ENCODE data around the gene C1orf52. TPM values are rescaled to one million over a fixed set of nuclear protein-coding genes. Genes with fewer than 3 reads are reported as not detected.

The C1orf52 gene
- total RNA-seq, 1 experiment from 2014 or later, result 30.2 TPM

DNA sequence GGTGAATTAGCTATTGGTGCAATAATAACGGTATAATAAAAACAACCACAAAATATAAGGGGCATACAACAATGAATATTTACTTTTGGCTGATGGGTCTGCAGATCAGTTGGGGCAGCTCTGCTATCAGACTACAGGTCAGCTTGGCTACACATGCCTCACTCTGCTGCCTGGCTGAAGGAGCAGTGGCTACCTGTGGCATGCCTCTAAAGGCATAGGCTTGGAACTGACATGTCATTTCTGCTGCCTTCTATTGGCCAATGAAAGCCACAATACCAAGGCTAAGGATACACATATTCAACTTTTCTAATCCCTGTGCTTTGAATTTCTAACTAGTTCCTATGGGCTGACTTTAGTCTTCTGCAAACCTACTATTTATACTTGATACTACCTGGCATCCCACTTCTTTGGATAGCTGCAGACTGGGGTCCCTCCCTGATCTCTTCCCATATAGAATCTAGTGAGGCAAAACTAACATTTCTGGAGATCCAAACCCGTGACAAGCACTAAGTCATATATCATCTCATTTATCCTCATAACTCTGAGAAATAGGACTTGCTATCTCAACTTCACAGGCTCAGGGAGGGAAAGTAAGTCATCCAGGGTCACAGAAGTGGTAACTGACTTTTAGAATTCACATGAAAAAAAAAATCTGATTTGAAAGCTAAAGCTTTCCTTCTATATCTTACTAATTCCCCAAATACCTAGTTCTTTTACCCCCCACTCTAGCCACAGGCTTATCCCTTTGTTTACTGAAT lies 39.4 kb downstream of the C1orf52 start:
- POLR2A ChIA-PET (ENCODE audit: low non-redundant PET), result no interaction called here
- TF ChIP-seq, protein P1, sequence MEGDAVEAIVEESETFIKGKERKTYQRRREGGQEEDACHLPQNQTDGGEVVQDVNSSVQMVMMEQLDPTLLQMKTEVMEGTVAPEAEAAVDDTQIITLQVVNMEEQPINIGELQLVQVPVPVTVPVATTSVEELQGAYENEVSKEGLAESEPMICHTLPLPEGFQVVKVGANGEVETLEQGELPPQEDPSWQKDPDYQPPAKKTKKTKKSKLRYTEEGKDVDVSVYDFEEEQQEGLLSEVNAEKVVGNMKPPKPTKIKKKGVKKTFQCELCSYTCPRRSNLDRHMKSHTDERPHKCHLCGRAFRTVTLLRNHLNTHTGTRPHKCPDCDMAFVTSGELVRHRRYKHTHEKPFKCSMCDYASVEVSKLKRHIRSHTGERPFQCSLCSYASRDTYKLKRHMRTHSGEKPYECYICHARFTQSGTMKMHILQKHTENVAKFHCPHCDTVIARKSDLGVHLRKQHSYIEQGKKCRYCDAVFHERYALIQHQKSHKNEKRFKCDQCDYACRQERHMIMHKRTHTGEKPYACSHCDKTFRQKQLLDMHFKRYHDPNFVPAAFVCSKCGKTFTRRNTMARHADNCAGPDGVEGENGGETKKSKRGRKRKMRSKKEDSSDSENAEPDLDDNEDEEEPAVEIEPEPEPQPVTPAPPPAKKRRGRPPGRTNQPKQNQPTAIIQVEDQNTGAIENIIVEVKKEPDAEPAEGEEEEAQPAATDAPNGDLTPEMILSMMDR (conservative IDR thresholded peaks at IDR 0.05; ENCODE audit: low read depth, low read length), result no peak
- TF ChIP-seq EZH2 (IDR thresholded peaks at IDR 0.05; ENCODE audit: borderline replicate concordance, low read depth, low read length, poor library complexity, severe bottlenecking), result no peak
- no peaks in the 10 kb centered on the region for H3K36me3 ChIP-seq (ENCODE audit: insufficient read depth, low read length, poor library complexity, severe bottlenecking)
- no peak overlapping the region for H3K27ac ChIP-seq (ENCODE audit: low read depth, low read length, poor library complexity, severe bottlenecking)
- H3K9me3 ChIP-seq (ENCODE audit: low read depth, low read length, poor library complexity, severe bottlenecking), result no peaks in the 10 kb centered on the region
- no peak for DNase-seq (ENCODE audit: low spot score)
- no TSS peak for BruUV-seq (replicated peaks)
- CTCF ChIA-PET, result interaction anchor here (0.6 kb wide), 1 partner anchor 49 kb away, joined by 3 read pairs; no protein-coding TSS in a partner anchor
- intact Hi-C loops (cut with micrococcal nuclease; ENCODE audit: unreplicated experiment), result no loop called here
- peaks cover 6% of the 10 kb centered on the region for H3K4me1 ChIP-seq (ENCODE audit: insufficient read depth, low read length, poor library complexity, severe bottlenecking)
- H3K4me3 ChIP-seq (ENCODE audit: low read depth, low read length, poor library complexity, severe bottlenecking), result no peak overlapping the region
- no peaks in the 10 kb centered on the region for H3K27me3 ChIP-seq (replicated peaks; ENCODE audit: insufficient read depth, low read depth, low read length, poor library complexity)

DNA sequence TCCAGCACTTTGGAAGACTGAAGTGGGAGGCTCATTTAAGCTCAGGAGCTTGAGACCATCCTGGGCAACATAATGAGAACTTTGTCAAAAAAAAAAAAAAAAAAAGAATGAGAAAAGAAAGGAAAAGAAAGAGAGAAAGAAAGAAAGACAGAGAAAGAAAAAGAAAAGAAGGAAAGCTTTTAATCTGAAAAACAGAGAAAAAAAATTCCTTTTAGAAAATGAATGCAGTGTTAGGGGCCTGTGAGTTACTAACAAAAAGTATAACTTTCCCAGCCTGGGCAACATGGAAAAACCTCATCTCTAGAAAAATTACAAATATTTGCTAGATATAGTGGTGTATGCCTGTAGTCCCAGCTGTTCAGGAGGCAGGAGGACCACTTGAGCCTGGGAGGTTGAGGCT lies 42.8 kb downstream of the C1orf52 start:
- Histone ChIP-seq H3K4me3 (ENCODE audit: low read depth, low read length, poor library complexity, severe bottlenecking) (no peak overlapping the region), H3K4me1 (ENCODE audit: insufficient read depth, low read length, poor library complexity, severe bottlenecking) (no peaks in the 10 kb centered on the region), H3K36me3 (ENCODE audit: insufficient read depth, low read length, poor library complexity, severe bottlenecking) (no peaks in the 10 kb centered on the region), H3K27ac (ENCODE audit: low read depth, low read length, poor library complexity, severe bottlenecking) (no peak overlapping the region), H3K27me3 (replicated peaks; ENCODE audit: insufficient read depth, low read depth, low read length, poor library complexity) (no peaks in the 10 kb centered on the region), H3K9me3 (ENCODE audit: low read depth, low read length, poor library complexity, severe bottlenecking) (no peaks in the 10 kb centered on the region)
- intact Hi-C loops (cut with micrococcal nuclease; ENCODE audit: unreplicated experiment), result no loop called here
- no peak for DNase-seq (ENCODE audit: low spot score)
- CTCF ChIA-PET, result no interaction called here
- POLR2A ChIA-PET (ENCODE audit: low non-redundant PET), result interaction anchor here (0.6 kb wide), 1 partner anchor 392 kb away, joined by 21 read pairs; no protein-coding TSS in a partner anchor
- no peak for TF ChIP-seq EZH2 (IDR thresholded peaks at IDR 0.05; ENCODE audit: borderline replicate concordance, low read depth, low read length, poor library complexity, severe bottlenecking)
- TF ChIP-seq, protein P1 (conservative IDR thresholded peaks at IDR 0.05; ENCODE audit: low read depth, low read length), result no peak
- BruUV-seq (replicated peaks), result no TSS peak

DNA sequence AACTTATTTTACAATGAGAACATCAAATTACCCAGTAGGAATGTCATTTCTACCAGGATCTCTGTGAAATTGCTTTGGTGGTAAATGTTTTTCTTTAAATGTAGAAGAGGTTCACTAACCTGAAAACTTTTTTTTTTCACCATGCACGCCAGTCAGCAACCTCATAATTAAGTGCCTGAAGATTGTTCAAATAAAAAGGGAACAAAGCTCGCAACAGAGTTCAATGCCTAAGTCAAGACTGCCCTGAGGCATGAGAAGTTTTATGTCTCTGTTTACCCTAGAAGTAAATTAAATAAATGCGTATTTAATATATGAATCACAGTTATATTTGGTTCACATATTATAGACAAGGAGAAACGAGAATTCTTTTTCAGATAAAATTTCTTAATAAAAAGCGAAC lies 44.8 kb downstream of the C1orf52 start:
- H3K27ac ChIP-seq (ENCODE audit: low read depth, low read length, poor library complexity, severe bottlenecking), result no peak overlapping the region
- intact Hi-C loops (cut with micrococcal nuclease; ENCODE audit: unreplicated experiment), result no loop called here
- TF ChIP-seq, protein P1 (conservative IDR thresholded peaks at IDR 0.05; ENCODE audit: low read depth, low read length), result no peak
- no peak for TF ChIP-seq EZH2 (IDR thresholded peaks at IDR 0.05; ENCODE audit: borderline replicate concordance, low read depth, low read length, poor library complexity, severe bottlenecking)
- H3K36me3 ChIP-seq (ENCODE audit: insufficient read depth, low read length, poor library complexity, severe bottlenecking), result no peaks in the 10 kb centered on the region
- H3K27me3 ChIP-seq (replicated peaks; ENCODE audit: insufficient read depth, low read depth, low read length, poor library complexity), result no peaks in the 10 kb centered on the region
- POLR2A ChIA-PET (ENCODE audit: low non-redundant PET), result no interaction called here
- no peak for DNase-seq (ENCODE audit: low spot score)
- BruUV-seq (replicated peaks), result no TSS peak
- H3K4me3 ChIP-seq (ENCODE audit: low read depth, low read length, poor library complexity, severe bottlenecking), result no peak overlapping the region
- no peaks in the 10 kb centered on the region for H3K9me3 ChIP-seq (ENCODE audit: low read depth, low read length, poor library complexity, severe bottlenecking)
- CTCF ChIA-PET, result no interaction called here
- H3K4me1 ChIP-seq (ENCODE audit: insufficient read depth, low read length, poor library complexity, severe bottlenecking), result no peaks in the 10 kb centered on the region
